Right hindlimb (tissue), 1 donor: ENCODE measurements around the gene CCR7.

Experiments
- DNase-seq: peaks from one replicate; pipeline ENCODE4 v3.0.0-alpha.2; 2018

Gene CCR7

DNA sequence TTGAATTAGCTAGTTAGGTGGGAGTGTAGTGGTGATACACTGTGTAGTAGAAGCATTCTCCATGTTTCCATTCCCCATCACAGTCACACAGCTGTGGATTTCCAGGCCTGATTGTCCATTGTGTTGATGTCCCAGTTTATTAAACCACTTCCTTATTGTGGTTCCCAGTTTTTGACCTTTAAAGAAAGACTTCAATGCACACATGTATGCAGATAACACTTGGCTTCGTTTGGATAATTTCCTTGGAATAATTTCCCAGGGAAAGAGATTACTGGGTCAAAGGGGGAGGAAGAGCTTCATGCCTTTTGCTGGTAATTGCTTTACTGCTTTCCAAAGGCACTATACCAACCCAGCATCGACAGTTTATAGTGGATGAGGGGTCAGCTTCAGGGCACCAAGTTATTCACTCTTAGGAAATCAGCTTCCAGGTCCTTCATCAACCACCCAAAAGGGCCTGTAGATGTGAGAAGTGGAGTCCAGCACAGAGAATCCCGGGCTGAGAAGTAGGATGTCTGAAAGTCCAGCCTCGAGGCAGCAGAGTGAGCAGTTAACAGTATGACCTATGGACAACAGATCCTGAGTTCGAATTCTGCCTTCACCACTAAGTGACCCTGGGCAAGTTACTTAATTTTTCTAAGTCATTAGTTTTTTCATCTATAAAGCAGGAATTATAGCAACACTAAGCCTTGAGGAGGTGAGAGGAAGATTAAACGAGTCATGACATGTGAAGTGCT, 32.6 kb downstream of the CCR7 start:
- no peak for DNase-seq

DNA sequence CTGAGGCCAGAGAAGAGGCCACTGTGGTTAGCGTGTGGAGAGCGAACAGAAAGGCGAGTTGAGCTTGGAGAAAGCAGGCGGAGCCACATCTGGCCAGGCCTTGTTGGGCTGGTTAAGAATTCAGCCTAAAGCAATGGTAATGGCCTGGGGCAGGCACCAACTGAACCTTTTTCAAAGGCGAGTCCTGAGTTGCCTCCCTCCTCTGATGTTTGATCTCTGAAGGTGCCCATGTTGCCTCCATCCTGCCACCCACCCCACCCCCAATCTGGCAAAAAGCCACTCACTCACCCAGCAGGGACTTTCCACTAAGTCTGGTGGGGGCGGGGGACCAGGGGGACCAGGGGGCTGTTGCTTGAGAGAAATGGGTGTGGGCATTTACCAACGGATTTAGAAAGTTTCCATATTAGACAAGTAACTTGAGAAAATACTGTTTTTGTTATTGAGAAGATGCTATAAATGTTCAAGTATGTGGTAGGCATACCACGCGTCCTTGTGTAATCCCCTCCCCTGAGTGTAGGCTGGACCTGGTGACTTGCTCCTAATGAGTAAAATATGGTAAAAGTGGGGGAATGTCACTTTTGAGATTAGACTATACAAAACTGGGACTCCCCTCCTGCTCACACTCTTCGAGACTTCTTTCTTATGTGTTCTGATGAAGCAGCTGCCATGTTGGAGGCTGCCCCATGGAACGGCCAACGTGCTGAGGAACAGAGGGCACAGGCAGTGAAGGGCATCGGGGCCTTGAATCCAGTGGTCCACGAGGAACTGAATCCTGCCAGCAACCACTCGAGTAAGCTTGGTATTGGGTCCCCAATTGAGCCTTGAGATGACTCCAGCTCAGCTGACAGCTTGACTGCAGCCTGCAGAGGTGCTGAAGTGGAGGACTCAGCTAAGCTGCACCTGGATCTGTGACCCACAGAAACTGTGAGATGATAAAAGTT, 34.0 kb downstream of the CCR7 start:
- DNase-seq = no peak

DNA sequence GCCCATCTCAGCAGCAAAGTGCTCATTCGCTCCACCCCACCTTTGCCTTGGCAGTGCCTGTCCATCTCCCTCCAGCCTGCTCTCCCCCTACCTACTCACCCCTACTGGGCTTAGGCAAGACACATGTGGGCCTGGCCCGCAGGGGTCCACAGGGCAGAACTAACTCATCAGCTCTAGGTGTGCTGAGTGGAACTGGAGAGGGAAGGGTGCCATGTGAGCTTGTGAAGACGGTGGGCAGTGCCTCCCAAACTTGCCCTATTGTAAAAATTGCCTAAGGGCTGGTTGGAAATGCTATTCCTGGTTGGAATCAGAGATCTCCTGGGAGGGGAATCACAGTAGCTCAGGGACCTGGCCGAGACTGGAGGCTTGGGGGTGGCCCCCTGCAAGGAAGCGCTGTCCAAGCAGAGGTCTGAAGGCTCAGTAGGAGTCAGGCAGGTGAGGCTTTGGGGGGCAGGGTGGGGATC, 34.7 kb downstream of the CCR7 start:
- DNase-seq = no peak

DNA sequence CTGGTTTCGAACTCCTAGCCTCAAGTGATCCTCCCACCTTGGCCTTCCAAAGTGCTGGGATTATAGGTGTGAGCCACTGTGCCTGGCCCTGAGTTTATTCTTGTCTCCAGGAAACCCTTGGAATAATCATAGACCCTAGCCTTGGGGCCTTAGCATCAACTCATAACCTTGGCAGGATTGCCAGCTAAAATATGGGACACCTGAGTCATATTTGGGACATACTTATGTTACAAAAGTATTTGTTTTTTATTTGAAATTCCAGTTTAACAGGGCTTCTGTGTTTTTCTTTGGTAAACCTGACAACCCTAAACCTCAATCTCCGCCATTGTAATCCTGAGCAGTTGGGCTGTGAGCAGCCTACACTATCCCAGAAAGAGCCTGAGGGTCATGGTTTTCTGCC, 35.3 kb downstream of the CCR7 start:
- no peak for DNase-seq

DNA sequence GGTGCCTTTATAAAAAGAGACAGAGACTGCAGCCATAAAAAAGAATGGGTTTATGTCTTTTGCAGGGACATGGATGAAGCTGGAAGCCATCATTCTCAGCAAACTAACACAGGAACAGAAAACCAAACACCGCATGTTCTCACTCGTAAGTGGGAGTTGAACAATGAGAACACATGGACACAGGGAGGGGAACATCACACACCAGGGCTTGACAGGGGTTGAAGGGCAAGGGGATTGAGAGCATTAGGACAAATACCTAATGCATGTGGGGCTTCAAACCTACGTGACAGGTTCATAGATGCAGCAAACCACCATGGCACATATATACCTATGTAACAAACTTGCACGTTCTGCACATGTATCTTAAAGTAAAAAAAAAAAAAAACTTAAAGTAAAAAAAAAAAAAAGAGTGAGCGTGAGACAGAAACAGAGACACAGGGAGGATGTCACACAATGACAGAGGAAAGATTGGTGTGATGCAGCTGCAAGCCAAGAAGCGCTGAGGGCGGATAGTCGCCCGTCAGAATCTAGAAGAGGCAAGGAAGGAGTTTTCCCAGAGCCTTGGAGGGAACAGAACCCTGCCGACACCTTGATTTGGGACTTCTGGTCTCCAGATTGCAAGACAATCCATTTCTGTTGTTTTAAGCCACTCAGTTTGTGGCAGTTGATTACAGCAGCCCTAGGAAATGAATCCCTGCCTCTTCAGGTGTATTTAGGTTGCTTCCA, 36.4 kb downstream of the CCR7 start:
- no peak for DNase-seq

DNA sequence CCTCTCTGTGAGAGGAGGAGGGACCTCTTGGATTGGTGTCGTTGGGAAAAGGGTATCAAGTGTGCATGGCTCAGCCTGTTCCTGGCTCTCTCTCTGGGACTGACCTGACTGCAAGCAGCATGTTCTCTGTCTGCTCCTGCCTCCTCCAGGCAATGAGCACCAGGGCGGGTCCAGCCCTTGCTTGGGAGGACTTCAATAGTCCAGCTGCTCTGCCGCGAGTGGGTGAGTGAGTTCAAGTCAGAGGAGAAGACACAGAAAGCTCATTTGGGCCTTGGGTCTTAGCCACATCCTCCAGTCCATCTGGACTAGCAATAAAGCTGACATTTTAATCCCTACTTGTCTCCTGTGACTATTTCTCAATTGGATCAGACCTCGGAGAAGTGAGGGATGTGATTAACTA, 38.6 kb downstream of the CCR7 start:
- DNase-seq = peak; percentile 55

DNA sequence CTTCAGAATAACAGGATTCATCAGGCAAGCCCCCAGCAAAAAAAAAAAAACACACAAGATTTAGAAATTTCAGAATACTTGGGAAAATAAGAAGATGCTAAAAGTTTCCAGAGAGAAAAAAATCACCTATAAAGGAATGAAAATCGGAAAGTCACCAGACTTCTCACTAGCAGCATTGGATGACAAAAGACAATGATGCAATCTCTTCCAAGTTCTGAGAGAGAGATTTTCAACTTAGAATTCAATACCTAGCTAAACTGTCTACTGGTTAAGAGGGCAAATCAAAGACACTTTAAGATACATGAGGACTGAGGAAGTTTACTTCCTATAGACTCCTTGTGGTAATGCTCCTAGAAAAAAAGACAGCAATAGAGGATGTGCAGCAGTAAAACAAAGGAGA, 40.0 kb downstream of the CCR7 start:
- DNase-seq = no peak

DNA sequence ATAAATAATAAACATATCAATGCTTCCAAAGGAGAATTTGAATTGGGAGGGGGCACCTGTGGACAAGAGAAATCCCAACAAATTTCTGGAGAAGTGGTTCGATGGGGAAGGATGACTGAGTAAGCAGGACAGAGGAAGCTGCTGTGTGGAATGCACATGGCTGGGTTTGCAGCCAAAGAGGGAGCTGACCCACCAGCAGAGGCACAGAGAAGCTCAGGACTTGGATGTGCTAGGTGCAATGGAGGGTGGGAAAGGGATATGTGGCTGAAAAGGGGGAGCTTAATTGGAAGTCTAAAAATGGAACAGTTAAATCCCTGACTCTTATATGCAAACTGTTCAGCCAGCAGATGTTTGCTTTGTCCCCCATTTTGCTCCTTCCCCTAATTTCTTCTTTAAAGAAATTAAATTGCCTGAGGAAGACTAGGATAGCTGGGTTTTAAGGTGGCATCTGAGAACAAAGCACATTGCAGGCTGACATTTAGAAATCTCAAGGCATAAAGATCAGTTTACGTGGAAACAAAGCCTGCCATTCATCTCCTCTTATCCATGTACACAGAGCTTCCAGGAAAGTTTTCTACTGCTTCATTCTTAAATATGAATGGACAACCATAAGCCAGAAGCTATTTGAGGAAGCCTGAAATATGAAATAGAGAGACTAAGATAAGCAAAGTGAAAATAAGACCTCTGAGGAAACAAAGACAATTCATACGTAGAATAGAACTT, 40.9 kb downstream of the CCR7 start:
- peak; percentile 1 for DNase-seq

DNA sequence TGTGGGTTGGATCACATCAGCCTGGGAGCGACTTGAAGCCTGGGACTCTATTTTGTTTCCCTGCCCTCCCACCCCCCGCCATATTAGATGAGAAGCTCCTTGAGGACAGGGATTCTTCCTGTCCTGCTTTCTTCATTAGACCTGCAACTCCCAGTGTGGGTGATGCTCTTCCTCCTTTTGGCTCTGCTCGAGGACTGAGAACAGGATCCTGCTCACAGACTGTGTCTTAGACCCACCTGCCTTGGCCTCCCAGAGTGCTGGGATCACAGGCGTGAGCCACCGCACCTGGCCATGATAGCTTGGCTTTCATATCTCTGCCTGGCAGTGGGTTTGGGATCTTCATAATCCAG, 42.3 kb downstream of the CCR7 start:
- DNase-seq = peak; percentile 10

DNA sequence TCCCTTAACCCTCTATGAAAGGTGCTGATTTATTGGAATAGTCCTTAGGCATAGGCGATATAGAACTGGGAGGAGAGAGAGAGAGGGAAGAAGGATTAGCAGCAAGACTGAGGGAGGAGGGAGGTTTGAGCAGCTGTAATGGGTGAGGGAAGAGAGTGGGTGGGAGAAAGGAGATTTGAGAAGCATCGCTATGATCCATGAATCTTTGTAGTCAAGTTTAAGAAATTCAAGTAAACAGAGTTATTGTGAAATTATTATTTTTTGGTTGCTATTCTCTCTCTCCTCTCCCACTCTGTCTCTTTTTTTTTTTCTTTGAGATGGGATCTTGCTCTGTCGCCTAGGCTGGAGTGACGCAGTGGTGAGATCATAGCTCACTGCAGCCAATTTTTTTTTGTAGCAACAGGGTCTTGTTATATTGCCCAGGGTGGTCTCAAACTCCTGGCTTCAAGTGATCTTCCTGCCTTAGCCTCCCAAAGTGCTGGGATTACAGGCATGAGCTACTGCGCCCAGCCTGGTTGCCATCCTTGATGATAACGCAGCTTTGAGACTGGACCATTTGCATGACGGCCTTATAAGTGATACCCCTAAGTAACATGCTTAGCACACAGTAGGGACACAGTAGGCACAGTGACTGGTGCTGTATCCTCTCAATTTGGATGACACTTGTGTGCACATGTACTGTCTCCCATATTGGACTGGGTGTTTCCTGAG, 42.9 kb downstream of the CCR7 start:
- DNase-seq = peak; percentile 1

DNA sequence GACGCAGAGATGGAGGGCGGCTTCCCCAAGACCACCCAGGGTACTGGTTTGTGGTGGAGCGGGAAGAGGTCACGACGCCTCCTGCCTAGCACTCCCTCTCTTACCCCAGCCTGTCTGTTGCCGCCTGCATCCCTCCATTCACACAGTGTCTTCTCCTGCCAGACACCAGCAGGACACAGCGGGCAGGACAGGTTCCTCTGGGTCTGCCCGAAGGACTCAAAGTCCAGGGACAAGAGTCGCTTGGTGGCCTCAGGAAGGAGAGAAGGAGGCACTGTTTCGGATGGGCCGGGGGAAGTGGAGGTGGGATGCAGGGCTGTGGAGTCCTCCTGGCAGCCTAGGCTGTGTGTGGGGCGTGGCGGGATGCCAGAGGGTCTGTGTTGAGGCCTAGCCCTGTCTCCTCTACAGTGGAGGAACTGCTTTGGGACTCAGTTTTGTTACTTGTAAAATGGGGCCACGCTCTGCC, 44.2 kb downstream of the CCR7 start:
- peak; percentile 12 for DNase-seq

DNA sequence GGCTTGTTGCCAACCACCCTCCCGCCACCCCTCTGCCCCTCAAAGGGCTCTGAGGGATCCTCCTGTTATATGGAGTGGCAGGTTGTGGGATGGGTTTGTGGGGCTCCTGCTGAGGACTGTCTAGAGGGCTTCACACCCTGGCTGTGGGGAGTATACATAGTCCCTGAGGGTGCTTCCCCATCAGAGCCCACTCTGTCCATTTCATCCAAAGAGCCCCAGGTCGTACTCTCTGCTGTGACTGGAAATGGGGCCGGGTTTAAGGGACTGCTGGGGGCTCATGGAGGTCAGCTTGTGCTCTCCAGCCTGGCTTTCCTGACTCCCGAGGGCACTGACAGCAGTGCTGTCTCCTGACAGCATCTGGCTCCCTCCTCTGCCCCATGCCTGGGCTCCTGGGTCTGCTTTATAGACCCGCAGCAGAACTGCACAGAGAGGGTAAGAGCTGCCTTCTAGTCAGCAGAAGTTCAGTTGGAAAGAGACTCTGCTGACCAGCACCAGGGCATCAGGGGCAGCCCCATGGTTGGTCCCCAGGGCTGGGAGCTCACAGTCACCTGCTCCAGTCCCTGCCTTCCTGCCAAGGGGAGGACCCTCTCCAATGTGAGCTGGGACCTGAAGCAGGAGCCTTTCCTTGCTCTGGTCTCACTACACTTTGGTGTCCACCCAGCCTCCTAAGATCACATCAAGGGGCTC, 46.0 kb downstream of the CCR7 start:
- DNase-seq = peak; percentile 7

DNA sequence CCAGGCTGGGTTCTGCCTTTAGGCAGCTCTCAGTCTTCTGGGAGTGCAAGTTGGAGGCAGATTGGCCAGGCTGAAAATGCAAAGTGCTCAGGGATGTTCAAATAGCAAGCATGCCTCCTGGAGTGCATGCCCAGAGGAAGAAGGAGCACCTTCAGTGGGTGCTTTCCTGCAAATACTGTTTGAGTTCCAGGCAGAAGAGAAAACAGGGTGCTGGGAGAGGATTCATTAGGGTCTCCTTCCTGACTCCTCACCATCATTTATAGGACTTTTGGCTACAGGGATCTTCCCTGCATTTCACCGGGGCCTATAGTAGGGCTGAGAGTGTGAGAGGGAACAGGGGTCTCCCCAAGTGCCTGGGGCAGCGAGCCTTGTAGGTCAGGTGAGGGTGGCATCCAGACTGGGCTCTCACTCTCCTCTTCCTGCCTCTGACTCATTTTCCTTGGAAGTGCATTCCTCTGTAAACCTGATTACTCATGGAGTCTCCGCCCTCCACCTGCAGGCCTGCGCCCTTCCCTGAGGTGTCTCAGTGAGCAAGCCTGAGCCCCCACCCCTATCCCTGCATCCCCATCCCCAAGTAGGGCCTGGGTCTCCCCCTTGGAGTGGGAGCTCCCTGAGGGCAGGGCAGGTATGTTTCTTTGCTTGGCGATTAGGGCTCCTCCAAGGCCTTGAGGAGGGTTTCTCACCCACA, 46.7 kb downstream of the CCR7 start:
- peak; percentile 7 for DNase-seq

DNA sequence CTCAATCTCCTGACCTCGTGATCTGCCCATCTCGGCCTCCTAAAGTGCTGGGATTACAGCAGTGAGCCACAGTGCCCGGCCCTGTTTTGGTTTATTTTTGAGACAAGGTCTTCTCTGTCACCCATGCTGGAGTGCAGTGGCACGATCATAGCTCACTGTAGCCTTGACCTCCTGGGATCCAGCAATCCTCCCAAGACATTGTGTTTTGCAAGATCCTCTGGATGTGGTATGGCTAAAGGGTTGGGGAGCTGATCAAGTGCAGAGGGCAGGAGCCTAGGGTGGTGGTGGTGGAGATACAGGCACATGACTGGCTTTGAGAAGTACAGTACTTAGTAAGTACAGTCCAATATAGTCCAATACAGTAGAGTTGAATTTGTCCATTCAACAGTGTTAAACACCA, 47.3 kb downstream of the CCR7 start:
- DNase-seq = peak; percentile 4

DNA sequence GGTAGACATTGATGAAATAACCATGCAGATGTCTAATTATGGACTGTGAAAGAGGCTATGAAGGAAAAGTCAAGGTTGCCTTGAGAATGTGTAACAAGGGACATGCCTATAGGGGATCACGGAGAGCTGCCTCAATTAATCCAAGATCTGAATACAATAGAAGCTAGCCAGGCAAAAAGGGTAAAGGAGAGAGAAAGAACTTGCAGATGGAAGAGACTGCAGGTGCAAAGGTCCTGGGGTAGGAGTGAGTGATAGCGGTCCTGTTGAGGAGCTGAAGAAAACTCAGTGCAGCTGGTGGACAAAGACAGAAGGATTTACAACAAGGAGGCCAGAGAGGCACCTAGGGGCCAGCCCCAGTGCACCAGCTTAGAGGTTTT, 48.0 kb downstream of the CCR7 start:
- DNase-seq = no peak

DNA sequence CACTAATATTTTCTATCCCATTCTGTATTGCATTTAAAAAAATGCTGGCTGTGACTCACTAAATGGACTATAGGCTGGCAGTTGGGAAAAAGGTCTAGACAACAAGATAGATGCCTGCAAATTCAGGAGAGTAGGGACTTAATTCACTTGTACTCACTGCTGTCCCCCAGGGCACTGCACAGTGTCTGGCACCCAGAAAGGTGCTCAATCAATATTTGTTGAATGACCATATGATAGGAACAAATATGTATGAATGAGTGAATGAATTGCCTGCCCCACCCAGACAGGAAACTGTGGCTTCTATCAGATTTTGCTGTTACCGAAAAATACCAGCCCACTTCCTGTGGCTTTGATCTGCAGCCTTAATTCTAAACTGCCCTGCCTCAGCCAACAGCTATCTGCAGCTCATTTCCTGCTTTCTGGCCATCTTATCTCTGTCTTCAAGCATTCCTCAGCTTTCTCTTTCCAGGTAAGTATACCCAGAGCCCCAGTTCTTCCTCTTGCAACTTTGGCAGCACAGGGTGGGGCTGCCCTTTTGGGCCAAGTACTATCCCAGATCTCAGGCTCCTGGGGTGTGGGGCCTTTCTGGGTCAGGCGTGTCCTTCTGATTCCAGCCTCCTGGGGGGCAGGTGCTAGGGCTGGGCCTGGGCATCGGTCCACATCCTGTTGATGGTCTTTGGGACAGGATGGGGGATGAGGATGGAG, 48.5 kb downstream of the CCR7 start:
- DNase-seq = no peak

DNA sequence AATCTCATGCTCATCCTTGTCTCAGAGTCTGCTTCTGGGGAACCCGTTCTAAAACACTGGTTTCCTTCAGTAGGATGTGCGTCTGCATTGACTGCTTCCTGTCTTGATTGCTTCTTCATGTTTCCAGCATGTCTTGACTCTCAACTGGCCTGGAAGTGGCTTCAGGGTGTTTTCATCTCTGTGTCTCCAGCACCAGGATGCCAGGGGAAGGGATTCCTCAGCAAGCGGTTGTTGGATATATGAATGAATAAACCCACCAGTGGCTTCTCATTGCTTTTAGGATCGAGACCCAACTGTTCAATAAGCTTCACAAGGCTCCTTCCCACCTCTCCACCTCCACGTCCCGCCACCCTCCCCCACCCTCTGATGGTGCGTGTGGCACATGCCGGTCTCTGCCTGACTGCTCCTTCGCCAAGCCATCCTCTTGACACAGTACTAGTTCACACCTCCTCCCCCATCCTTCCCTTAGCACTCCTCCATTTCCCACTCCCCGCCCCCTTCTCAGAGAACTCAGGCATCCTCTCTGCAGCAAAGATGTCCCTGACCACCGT, 49.7 kb downstream of the CCR7 start:
- DNase-seq = peak; percentile 4

DNA sequence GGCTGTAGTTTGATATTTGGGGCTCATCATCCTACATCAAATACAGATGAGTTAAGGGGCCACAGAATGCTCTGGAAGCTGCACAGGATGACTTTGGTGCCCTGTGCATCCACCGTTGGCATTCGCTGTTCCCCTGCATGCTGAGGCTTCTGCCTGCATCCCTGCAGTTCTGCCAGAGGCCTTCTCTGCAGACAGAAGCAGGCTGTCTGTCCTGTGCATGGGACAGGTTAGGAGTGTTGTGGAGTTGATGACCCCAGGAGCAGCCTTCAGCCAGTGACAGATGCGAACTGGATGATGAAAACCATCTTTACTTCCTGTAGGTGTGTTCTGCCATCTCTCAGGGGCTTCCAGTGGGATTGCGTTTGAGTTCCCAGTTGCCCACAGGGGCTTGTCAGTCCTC, 50.3 kb downstream of the CCR7 start:
- DNase-seq = no peak

DNA sequence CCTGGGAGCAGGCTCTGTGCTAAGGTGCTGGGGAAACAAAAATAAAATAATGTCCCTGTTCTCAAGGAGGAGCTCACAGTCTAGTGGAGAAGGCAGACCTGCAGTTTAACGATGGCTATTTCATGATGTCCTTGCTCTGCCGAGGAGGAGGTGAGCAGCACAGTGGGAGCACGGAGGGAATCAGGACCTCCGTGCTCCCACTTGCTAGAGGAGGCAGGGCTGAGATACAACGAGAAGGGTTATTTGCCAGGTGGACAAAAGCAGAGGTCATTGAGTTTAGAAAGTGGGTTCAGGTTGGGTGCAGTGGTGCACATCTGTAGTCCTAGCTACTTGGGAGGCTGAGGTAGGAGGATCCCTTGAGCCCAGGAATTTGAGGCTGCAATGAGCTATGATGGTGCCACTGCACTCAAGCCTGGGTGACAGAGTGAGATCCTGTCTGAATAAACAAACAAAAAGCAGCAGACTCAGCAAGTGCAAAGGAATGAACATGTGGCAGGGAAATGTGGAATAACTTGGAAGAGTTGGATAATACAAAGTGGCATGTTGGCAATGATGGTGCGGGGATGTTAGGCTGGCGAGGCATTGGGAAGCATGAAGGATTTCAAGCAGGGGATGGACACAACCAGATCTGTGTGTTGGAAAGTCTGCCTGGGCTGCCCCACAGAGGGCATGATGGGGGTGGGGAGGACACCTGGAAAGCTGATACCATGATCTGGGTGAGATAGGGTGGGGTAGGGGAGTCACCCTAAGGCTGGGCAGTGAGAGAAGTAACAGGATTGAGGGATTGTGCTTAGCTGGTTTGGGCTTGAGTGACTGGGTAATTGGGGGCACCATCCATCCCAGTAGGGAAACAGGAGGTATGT, 51.0 kb downstream of the CCR7 start:
- no peak for DNase-seq
